ENCODE data around the gene PICALM.
"Not testable (repeated sequence)": the region's sequence is repeated elsewhere in the genome, so short reads cannot be mapped to it uniquely, and the experiment has no call there.

The PICALM gene, protein sequence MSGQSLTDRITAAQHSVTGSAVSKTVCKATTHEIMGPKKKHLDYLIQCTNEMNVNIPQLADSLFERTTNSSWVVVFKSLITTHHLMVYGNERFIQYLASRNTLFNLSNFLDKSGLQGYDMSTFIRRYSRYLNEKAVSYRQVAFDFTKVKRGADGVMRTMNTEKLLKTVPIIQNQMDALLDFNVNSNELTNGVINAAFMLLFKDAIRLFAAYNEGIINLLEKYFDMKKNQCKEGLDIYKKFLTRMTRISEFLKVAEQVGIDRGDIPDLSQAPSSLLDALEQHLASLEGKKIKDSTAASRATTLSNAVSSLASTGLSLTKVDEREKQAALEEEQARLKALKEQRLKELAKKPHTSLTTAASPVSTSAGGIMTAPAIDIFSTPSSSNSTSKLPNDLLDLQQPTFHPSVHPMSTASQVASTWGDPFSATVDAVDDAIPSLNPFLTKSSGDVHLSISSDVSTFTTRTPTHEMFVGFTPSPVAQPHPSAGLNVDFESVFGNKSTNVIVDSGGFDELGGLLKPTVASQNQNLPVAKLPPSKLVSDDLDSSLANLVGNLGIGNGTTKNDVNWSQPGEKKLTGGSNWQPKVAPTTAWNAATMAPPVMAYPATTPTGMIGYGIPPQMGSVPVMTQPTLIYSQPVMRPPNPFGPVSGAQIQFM

DNA sequence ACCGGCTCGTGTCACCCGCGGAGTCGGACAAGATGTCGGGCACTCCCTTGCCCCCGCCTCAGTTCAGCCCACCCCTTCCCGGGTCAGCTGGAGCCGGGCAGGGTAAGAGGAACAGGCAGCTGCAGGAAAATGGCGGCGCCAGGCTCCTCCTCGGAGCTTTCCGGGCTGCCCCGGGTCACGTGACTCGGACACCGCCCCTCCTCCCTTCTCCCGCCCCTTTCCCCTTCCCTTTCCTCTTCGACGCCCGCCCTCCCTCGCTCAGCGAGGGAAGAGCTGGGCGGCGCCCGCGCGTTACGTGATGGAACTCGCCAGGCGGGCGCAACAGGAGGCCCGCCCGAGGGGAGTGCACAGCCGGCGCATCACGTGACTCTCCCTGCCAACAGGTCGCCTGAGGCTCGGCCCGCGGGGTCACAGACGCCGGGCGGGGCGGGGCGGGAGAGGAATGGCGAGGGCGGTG, at the start of gene PICALM:
Gene PICALM, minus strand, starts transcription at position 134 of the 457 bp plus-strand sequence. CDS start 304 bp downstream, outside the sequence.
- DNase-seq (ENCODE audit: low read depth): peak; percentile 100
- no peaks in the 10 kb centered on the region for H3K9me3 ChIP-seq (ENCODE audit: control insufficient read depth, low read length)
- no peaks in the 10 kb centered on the region for H3K36me3 ChIP-seq (ENCODE audit: control insufficient read depth, insufficient read depth, low read length, severe bottlenecking)

GRCh38 chr11:86118253-86118652, 49.4 kb upstream of the PICALM start:
- H3K36me3 ChIP-seq (ENCODE audit: control insufficient read depth, insufficient read depth, low read length, severe bottlenecking): no peaks in the 10 kb centered on the region
- no peaks in the 10 kb centered on the region for H3K9me3 ChIP-seq (ENCODE audit: control insufficient read depth, low read length)
- no peak for DNase-seq (ENCODE audit: low read depth)
- H3K4me3 ChIP-seq (ENCODE audit: low read length): no peak overlapping the region
- H3K9ac ChIP-seq (ENCODE audit: low read length): no peak overlapping the region
- peaks cover 18% of the 10 kb centered on the region for H3K4me1 ChIP-seq (ENCODE audit: control insufficient read depth, insufficient read depth, low read length)
- no peaks in the 10 kb centered on the region for H3K27me3 ChIP-seq (replicated peaks; ENCODE audit: control insufficient read depth, insufficient read depth, low read length)

More for the DNA sequence above, at the start of gene PICALM:
- H3K4me1 ChIP-seq (ENCODE audit: control insufficient read depth, insufficient read depth, low read length): peaks cover 42% of the 10 kb centered on the region
- no peaks in the 10 kb centered on the region for H3K27me3 ChIP-seq (replicated peaks; ENCODE audit: control insufficient read depth, insufficient read depth, low read length)
- H3K4me3 ChIP-seq (ENCODE audit: low read length): peak within 1 kb of the TSS; percentile 99
- H3K9ac ChIP-seq (ENCODE audit: low read length): peak within 1 kb of the TSS; percentile 99

DNA sequence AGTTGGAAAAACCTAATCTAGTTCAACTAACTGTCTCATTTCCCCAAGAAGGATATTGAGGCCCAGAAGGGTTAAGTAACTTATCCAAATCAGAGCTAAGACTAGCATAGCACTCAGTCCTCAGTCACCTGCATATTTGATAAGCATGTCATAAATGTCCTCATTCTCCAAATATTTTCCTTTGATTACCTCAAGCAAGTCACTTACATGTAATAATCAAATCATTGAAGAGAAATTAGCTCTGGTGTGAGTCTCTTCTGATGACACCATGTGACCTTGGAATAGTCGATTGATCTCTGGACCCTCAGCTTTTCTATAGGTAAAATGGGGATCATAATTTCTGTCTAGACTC, 48.8 kb upstream of the PICALM start:
- Histone ChIP-seq H3K9ac (ENCODE audit: low read length) (no peak overlapping the region), H3K4me1 (ENCODE audit: control insufficient read depth, insufficient read depth, low read length) (peaks cover 18% of the 10 kb centered on the region), H3K36me3 (ENCODE audit: control insufficient read depth, insufficient read depth, low read length, severe bottlenecking) (no peaks in the 10 kb centered on the region), H3K9me3 (ENCODE audit: control insufficient read depth, low read length) (no peaks in the 10 kb centered on the region), H3K27me3 (replicated peaks; ENCODE audit: control insufficient read depth, insufficient read depth, low read length) (no peaks in the 10 kb centered on the region), H3K4me3 (ENCODE audit: low read length) (no peak overlapping the region)
- no peak for DNase-seq (ENCODE audit: low read depth)

- H3K27me3 ChIP-seq (replicated peaks; ENCODE audit: control insufficient read depth, insufficient read depth, low read length): no peaks in the 10 kb centered on the region
- no peak overlapping the region for H3K4me3 ChIP-seq (ENCODE audit: low read length)
- no peaks in the 10 kb centered on the region for H3K36me3 ChIP-seq (ENCODE audit: control insufficient read depth, insufficient read depth, low read length, severe bottlenecking)
- H3K4me1 ChIP-seq (ENCODE audit: control insufficient read depth, insufficient read depth, low read length): peaks cover 18% of the 10 kb centered on the region
- DNase-seq (ENCODE audit: low read depth): no peak
- H3K9me3 ChIP-seq (ENCODE audit: control insufficient read depth, low read length): no peaks in the 10 kb centered on the region
- no peak overlapping the region for H3K9ac ChIP-seq (ENCODE audit: low read length)
Observed at GRCh38 chr11:86117001-86117711, 48.3 kb upstream of the PICALM start.

GRCh38 chr11:86116386-86116726, 47.5 kb upstream of the PICALM start:
- peaks cover 18% of the 10 kb centered on the region for H3K4me1 ChIP-seq (ENCODE audit: control insufficient read depth, insufficient read depth, low read length)
- H3K4me3 ChIP-seq (ENCODE audit: low read length): peak overlapping the region; percentile 49
- no peak overlapping the region for H3K9ac ChIP-seq (ENCODE audit: low read length)
- no peaks in the 10 kb centered on the region for H3K9me3 ChIP-seq (ENCODE audit: control insufficient read depth, low read length)
- H3K27me3 ChIP-seq (replicated peaks; ENCODE audit: control insufficient read depth, insufficient read depth, low read length): no peaks in the 10 kb centered on the region
- peak; percentile 51 for DNase-seq (ENCODE audit: low read depth)
- H3K36me3 ChIP-seq (ENCODE audit: control insufficient read depth, insufficient read depth, low read length, severe bottlenecking): no peaks in the 10 kb centered on the region

DNA sequence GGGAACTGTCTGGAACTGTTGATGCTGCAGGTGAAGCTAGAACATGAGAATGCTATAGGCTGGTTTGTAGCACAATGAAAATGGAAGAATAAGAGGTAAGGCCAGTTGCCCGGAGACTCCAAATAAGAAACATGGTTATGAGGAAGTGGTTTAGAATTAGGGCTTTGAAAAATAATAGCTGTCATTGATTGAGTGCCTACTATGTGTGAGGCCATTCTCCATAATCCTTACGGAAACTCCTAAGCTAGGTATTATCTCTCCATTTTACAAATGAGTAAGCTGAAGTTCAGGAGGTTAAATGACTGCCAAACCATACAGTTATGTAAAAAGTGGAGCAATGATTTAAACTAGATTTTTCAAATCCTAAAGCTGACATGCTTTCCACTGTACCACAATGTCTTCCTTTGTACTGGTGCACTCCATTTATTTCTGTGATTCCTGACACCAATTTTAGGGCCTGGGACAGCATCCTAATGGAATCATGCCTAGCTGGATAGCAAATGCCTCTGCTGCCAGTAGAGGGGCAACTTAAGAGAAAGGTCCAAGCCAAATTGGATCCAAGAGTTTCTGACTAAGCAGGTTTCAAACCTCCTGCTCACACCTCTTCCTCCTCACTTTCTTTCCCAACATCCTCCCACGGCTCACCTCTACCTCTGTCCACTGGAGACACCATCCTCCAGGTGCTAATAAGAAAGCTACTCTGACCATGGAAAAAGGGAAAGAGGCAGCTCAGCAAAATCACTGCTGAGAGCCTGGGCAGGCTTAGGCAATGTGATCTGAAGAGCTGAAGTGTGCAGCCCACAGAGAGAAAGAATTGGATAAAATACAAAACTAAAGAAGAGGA, 46.9 kb upstream of the PICALM start:
- Histone ChIP-seq H3K36me3 (ENCODE audit: control insufficient read depth, insufficient read depth, low read length, severe bottlenecking) (no peaks in the 10 kb centered on the region), H3K27me3 (replicated peaks; ENCODE audit: control insufficient read depth, insufficient read depth, low read length) (no peaks in the 10 kb centered on the region), H3K9ac (ENCODE audit: low read length) (no peak overlapping the region), H3K4me3 (ENCODE audit: low read length) (peak overlapping the region; percentile 49), H3K4me1 (ENCODE audit: control insufficient read depth, insufficient read depth, low read length) (peaks cover 18% of the 10 kb centered on the region), H3K9me3 (ENCODE audit: control insufficient read depth, low read length) (no peaks in the 10 kb centered on the region)
- DNase-seq (ENCODE audit: low read depth): no peak

DNA sequence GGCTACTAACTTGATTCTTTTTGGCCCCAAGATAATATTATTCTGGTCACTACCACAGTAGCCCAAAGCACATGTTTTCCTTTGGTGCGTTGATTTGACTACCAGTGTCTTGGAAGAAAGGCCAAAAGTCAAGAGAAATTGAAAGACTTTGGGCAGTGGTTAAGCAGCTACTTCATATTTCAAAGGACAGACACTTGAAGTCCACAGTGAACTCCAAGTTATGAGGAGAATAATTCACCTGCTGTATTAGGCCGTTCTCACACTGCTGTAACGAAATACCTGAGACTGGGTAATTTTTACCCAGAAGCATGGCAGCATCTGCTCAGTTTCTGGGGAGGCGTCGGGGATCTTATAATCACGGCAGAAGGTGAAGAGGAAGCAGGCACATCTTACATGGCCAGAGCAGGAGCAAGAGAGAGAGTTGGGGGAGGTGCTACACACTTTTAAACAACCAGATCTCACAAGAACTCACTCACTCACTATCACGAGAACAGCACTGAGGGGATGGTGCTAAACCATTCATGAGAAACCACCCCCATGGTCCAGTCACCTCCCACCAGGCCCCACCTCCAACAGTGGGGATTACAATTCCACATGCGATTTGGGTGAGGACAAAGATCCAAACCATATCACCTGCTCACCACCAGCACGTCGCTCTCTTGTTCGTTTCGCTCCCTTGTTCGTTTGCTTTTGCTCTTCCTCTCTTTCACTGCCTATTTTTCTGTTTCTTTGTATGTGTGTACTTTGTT, 40.2 kb upstream of the PICALM start:
- peaks cover 3% of the 10 kb centered on the region for H3K4me1 ChIP-seq (ENCODE audit: control insufficient read depth, insufficient read depth, low read length)
- no peaks in the 10 kb centered on the region for H3K36me3 ChIP-seq (ENCODE audit: control insufficient read depth, insufficient read depth, low read length, severe bottlenecking)

GRCh38 chr11:86108191-86108590, 39.3 kb upstream of the PICALM start:
- DNase-seq (ENCODE audit: low read depth): no peak
- no peaks in the 10 kb centered on the region for H3K9me3 ChIP-seq (ENCODE audit: control insufficient read depth, low read length)
- H3K4me3 ChIP-seq (ENCODE audit: low read length): no peak overlapping the region
- no peak overlapping the region for H3K9ac ChIP-seq (ENCODE audit: low read length)
- peaks cover 7% of the 10 kb centered on the region for H3K4me1 ChIP-seq (ENCODE audit: control insufficient read depth, insufficient read depth, low read length)
- H3K36me3 ChIP-seq (ENCODE audit: control insufficient read depth, insufficient read depth, low read length, severe bottlenecking): no peaks in the 10 kb centered on the region
- no peaks in the 10 kb centered on the region for H3K27me3 ChIP-seq (replicated peaks; ENCODE audit: control insufficient read depth, insufficient read depth, low read length)

More for the DNA sequence above, 40.2 kb upstream of the PICALM start:
- Histone ChIP-seq H3K27me3 (replicated peaks; ENCODE audit: control insufficient read depth, insufficient read depth, low read length) (no peaks in the 10 kb centered on the region), H3K4me3 (ENCODE audit: low read length) (no peak overlapping the region), H3K9ac (ENCODE audit: low read length) (no peak overlapping the region), H3K9me3 (ENCODE audit: control insufficient read depth, low read length) (no peaks in the 10 kb centered on the region)
- DNase-seq (ENCODE audit: low read depth): no peak

DNA sequence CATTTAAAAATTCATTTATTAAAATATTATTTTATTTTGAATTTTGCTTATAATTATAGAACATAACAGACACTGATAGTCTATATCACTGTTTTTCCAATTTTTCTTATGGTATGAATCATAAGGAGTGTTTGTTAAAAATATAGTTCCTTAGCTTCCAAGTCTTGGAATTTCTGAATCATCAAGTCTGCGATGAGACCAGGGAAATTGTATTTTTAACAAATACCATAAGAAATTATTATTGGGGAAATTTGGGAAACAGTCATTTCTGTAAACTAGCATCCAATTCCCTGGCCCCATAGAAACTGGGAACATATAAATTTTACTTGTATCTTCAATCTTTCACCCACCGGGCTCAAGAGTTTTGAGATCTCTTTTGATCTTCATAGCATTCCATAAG, 38.0 kb upstream of the PICALM start:
- Histone ChIP-seq H3K27me3 (replicated peaks; ENCODE audit: control insufficient read depth, insufficient read depth, low read length) (no peaks in the 10 kb centered on the region), H3K9me3 (ENCODE audit: control insufficient read depth, low read length) (no peaks in the 10 kb centered on the region), H3K36me3 (ENCODE audit: control insufficient read depth, insufficient read depth, low read length, severe bottlenecking) (no peaks in the 10 kb centered on the region), H3K4me1 (ENCODE audit: control insufficient read depth, insufficient read depth, low read length) (peaks cover 13% of the 10 kb centered on the region), H3K9ac (ENCODE audit: low read length) (no peak overlapping the region), H3K4me3 (ENCODE audit: low read length) (no peak overlapping the region)
- peak; percentile 51 for DNase-seq (ENCODE audit: low read depth)

- H3K27me3 ChIP-seq (replicated peaks; ENCODE audit: control insufficient read depth, insufficient read depth, low read length): not testable (repeated sequence)
- H3K4me1 ChIP-seq (ENCODE audit: control insufficient read depth, insufficient read depth, low read length): peaks cover 22% of the 10 kb centered on the region
Observed at GRCh38 chr11:86106031-86106430, 37.1 kb upstream of the PICALM start.

More at GRCh38 chr11:86106031-86106430, 37.1 kb upstream of the PICALM start:
- DNase-seq (ENCODE audit: low read depth); H3K9me3 ChIP-seq (ENCODE audit: control insufficient read depth, low read length); H3K9ac ChIP-seq (ENCODE audit: low read length); H3K36me3 ChIP-seq (ENCODE audit: control insufficient read depth, insufficient read depth, low read length, severe bottlenecking); H3K4me3 ChIP-seq (ENCODE audit: low read length): not testable (repeated sequence)
